ENCODE data around the gene PRKCB. TPM values are rescaled to one million over a fixed set of nuclear protein-coding genes. Genes with fewer than 3 reads are reported as not detected.

Gene PRKCB
- total RNA-seq, 1 experiment from 2014 or later = 0.89 TPM

DNA sequence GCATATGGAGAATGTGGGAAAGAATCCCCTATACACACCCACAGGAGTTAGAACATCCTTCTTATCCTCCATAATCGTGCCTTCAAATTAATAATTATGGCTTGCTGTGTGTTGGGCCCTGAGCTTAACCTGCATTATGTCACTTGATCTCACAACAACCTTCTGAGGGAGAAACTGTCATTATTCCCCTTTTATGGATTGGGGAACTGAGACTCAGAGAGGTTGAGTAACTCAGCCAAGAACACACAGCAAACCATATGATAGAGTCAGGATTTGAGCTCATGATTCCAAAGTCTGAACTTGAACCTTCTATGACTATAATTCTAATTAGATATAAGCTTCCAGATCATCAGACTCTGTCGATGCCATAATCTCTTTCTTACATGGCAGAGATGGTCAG lies 306.1 kb downstream of the PRKCB start:
- H2AFZ ChIP-seq (ENCODE audit: low read depth, low read length, poor library complexity, severe bottlenecking) = no peak overlapping the region
- CTCF ChIA-PET = no interaction called here
- no peaks in the 10 kb centered on the region for H3K9me2 ChIP-seq (ENCODE audit: insufficient read depth)
- no peak overlapping the region for H3K9ac ChIP-seq (ENCODE audit: low read length)
- no TSS peak for BruUV-seq (replicated peaks)
- RAD21 ChIA-PET (ENCODE audit: low non-redundant PET in 1 of 2, low total read pairs in 2 of 2, uncharacterized antibody in 2 of 2, unreplicated experiment in 2 of 2) = no interaction called here
- POLR2A ChIA-PET = no interaction called here
- H3K36me3 ChIP-seq (ENCODE audit: control insufficient read depth in 1 of 2, insufficient read depth in 2 of 2, low read length in 2 of 2) = no peaks in the 10 kb centered on the region
- no peaks in the 10 kb centered on the region for H3K4me1 ChIP-seq (ENCODE audit: control insufficient read depth in 1 of 2, insufficient read depth in 2 of 2, low read length in 2 of 2)
- DNase-seq (ENCODE audit: low read depth, low spot score) = no peak
- peaks cover 13% of the 10 kb centered on the region for H3K27me3 ChIP-seq (ENCODE audit: insufficient read depth, low read length)
- H3K4me3 ChIP-seq (replicated peaks in 1 of 2; ENCODE audit: low read depth in 1 of 2, low read length in 2 of 2) = no peak overlapping the region
- H3K9me3 ChIP-seq (ENCODE audit: control insufficient read depth in 1 of 2, insufficient read depth in 1 of 2, low read depth in 1 of 2, low read length in 2 of 2) = no peaks in the 10 kb centered on the region
- H4K20me1 ChIP-seq (ENCODE audit: insufficient read depth) = no peaks in the 10 kb centered on the region
- no peak overlapping the region for H3K27ac ChIP-seq (ENCODE audit: low read depth, low read length)
- TF ChIP-seq SIN3A (IDR thresholded peaks at IDR 0.05; ENCODE audit: low read depth) (no peak), JUND (IDR thresholded peaks at IDR 0.05) (no peak)
- no peaks in the 10 kb centered on the region for H3K79me2 ChIP-seq (ENCODE audit: insufficient read depth, low read length)
- no peak overlapping the region for H3K4me2 ChIP-seq (ENCODE audit: low read length)
- ATAC-seq = no peak
- intact Hi-C loops (cut with micrococcal nuclease) = no loop called here

DNA sequence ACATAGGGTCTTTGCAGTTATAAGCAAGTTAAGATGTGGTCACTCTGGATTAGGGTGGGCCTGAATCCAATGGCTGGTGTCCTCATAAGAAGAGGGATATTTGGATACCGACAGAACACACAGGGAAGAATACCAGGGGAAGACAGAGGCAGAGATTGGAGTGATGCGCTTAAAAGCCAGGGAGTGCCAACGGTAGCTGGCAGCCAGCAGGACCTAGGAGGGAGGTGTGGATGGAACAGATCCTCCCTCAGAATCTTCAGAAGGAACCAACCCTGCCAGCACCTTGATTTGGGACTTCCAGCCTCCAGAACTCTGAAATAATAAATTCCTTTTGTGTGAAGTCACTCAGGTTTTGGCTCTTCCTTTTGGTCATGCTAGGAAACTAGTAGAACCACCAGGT lies 310.1 kb downstream of the PRKCB start:
- POLR2A ChIA-PET = no interaction called here
- no TSS peak for BruUV-seq (replicated peaks)
- TF ChIP-seq ZNF274 (IDR thresholded peaks at IDR 0.05; ENCODE audit: low read depth, low read length) = no peak
- TF ChIP-seq ELF1 (IDR thresholded peaks at IDR 0.05; ENCODE audit: borderline replicate concordance, low read depth) = no peak
- no peak for TF ChIP-seq JUND (IDR thresholded peaks at IDR 0.05)
- no peak for TF ChIP-seq RAD21 (IDR thresholded peaks at IDR 0.05; ENCODE audit: low read depth)
- TF ChIP-seq, protein P1, sequence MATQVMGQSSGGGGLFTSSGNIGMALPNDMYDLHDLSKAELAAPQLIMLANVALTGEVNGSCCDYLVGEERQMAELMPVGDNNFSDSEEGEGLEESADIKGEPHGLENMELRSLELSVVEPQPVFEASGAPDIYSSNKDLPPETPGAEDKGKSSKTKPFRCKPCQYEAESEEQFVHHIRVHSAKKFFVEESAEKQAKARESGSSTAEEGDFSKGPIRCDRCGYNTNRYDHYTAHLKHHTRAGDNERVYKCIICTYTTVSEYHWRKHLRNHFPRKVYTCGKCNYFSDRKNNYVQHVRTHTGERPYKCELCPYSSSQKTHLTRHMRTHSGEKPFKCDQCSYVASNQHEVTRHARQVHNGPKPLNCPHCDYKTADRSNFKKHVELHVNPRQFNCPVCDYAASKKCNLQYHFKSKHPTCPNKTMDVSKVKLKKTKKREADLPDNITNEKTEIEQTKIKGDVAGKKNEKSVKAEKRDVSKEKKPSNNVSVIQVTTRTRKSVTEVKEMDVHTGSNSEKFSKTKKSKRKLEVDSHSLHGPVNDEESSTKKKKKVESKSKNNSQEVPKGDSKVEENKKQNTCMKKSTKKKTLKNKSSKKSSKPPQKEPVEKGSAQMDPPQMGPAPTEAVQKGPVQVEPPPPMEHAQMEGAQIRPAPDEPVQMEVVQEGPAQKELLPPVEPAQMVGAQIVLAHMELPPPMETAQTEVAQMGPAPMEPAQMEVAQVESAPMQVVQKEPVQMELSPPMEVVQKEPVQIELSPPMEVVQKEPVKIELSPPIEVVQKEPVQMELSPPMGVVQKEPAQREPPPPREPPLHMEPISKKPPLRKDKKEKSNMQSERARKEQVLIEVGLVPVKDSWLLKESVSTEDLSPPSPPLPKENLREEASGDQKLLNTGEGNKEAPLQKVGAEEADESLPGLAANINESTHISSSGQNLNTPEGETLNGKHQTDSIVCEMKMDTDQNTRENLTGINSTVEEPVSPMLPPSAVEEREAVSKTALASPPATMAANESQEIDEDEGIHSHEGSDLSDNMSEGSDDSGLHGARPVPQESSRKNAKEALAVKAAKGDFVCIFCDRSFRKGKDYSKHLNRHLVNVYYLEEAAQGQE (IDR thresholded peaks at IDR 0.05; ENCODE audit: low read depth) = no peak
- TF ChIP-seq EZH2phosphoT487 (IDR thresholded peaks at IDR 0.05; ENCODE audit: borderline replicate concordance) = no peak
- no peak for TF ChIP-seq SP1 (IDR thresholded peaks at IDR 0.05; ENCODE audit: low read depth)
- no peak for TF ChIP-seq YY1 (IDR thresholded peaks at IDR 0.05; ENCODE audit: extremely low read depth, insufficient replicate concordance, low read depth, low read length)
- no peak for TF ChIP-seq CEBPB (IDR thresholded peaks at IDR 0.05; ENCODE audit: low read depth)
- TF ChIP-seq, protein P2, sequence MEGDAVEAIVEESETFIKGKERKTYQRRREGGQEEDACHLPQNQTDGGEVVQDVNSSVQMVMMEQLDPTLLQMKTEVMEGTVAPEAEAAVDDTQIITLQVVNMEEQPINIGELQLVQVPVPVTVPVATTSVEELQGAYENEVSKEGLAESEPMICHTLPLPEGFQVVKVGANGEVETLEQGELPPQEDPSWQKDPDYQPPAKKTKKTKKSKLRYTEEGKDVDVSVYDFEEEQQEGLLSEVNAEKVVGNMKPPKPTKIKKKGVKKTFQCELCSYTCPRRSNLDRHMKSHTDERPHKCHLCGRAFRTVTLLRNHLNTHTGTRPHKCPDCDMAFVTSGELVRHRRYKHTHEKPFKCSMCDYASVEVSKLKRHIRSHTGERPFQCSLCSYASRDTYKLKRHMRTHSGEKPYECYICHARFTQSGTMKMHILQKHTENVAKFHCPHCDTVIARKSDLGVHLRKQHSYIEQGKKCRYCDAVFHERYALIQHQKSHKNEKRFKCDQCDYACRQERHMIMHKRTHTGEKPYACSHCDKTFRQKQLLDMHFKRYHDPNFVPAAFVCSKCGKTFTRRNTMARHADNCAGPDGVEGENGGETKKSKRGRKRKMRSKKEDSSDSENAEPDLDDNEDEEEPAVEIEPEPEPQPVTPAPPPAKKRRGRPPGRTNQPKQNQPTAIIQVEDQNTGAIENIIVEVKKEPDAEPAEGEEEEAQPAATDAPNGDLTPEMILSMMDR (IDR thresholded peaks at IDR 0.05 in 2 of 3, conservative IDR thresholded peaks at IDR 0.05 in 1 of 3; ENCODE audit: borderline replicate concordance in 1 of 3, insufficient read depth in 1 of 3, low read depth in 2 of 3, low read length in 2 of 3) = no peak
- no peak for TF ChIP-seq FOSL1 (IDR thresholded peaks at IDR 0.05; ENCODE audit: low read depth)
- TF ChIP-seq EZH2 (IDR thresholded peaks at IDR 0.05) = no peak
- no peak for TF ChIP-seq POLR2A (IDR thresholded peaks at IDR 0.05; ENCODE audit: borderline replicate concordance, extremely low read depth, insufficient read depth, insufficient read length)
- TF ChIP-seq, protein P3, sequence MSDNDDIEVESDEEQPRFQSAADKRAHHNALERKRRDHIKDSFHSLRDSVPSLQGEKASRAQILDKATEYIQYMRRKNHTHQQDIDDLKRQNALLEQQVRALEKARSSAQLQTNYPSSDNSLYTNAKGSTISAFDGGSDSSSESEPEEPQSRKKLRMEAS (IDR thresholded peaks at IDR 0.05) = no peak
- no peak for TF ChIP-seq TCF7L2 (IDR thresholded peaks at IDR 0.05; ENCODE audit: borderline replicate concordance, extremely low read depth, insufficient read depth, insufficient read length)
- TF ChIP-seq CBX3 (IDR thresholded peaks at IDR 0.05; ENCODE audit: low read depth) = no peak
- no peak for TF ChIP-seq EGR1 (IDR thresholded peaks at IDR 0.05; ENCODE audit: low read depth)

More for the DNA sequence above, 310.1 kb downstream of the PRKCB start:
- no peak for DNase-seq (ENCODE audit: low read depth, low spot score)
- Histone ChIP-seq H3K4me2 (ENCODE audit: low read length) (no peak overlapping the region), H3K27ac (ENCODE audit: low read depth, low read length) (no peak overlapping the region), H3K4me1 (ENCODE audit: control insufficient read depth in 1 of 2, insufficient read depth in 2 of 2, low read length in 2 of 2) (no peaks in the 10 kb centered on the region), H4K20me1 (ENCODE audit: insufficient read depth) (no peaks in the 10 kb centered on the region), H2AFZ (ENCODE audit: low read depth, low read length, poor library complexity, severe bottlenecking) (no peak overlapping the region), H3K9me2 (ENCODE audit: insufficient read depth) (no peaks in the 10 kb centered on the region), H3K9ac (ENCODE audit: low read length) (no peak overlapping the region), H3K27me3 (ENCODE audit: insufficient read depth, low read length) (peaks cover 19% of the 10 kb centered on the region), H3K9me3 (ENCODE audit: control insufficient read depth in 1 of 2, insufficient read depth in 1 of 2, low read depth in 1 of 2, low read length in 2 of 2) (no peaks in the 10 kb centered on the region), H3K4me3 (replicated peaks in 1 of 2; ENCODE audit: low read depth in 1 of 2, low read length in 2 of 2) (no peak overlapping the region), H3K79me2 (ENCODE audit: insufficient read depth, low read length) (no peaks in the 10 kb centered on the region), H3K36me3 (ENCODE audit: control insufficient read depth in 1 of 2, insufficient read depth in 2 of 2, low read length in 2 of 2) (no peaks in the 10 kb centered on the region)
- intact Hi-C loops (cut with micrococcal nuclease) = no loop called here
- RAD21 ChIA-PET (ENCODE audit: low non-redundant PET in 1 of 2, low total read pairs in 2 of 2, uncharacterized antibody in 2 of 2, unreplicated experiment in 2 of 2) = no interaction called here
- CTCF ChIA-PET = no interaction called here
- ATAC-seq = no peak

All from HCT116 (cell line).